Hepatocyte (in vitro differentiated cells): ENCODE results near the gene TSPAN6. TPM values are rescaled to one million over a fixed set of nuclear protein-coding genes. Genes with fewer than 3 reads are reported as not detected.

Experiments
- DNase-seq: peaks from one replicate; pipeline ENCODE4 v3.0.0-alpha.2; 2016; ENCODE audit warnings: low spot score
- H2AFZ ChIP-seq: fragments of 200-600 bp; sonication (generic); 2 replicates; pipeline ENCODE4 v1.6.0; 2016; ENCODE audit warnings: antibody characterized with exemption, mild to moderate bottlenecking
- H3K27ac ChIP-seq: fragments of 200-600 bp; sonication (generic); 2 replicates; pipeline ENCODE4 v1.5.1; 2016; ENCODE audit warnings: mild to moderate bottlenecking
- H3K27me3 ChIP-seq: fragments of 200-600 bp; sonication (generic); 2 replicates; pipeline ENCODE4 v1.6.1; 2016
- H3K36me3 ChIP-seq: fragments of 200-600 bp; sonication (generic); replicated peaks from 2 replicates; pipeline ENCODE4 v1.5.1; 2016; ENCODE audit warnings: low read depth; ENCODE audit not compliant: insufficient read depth
- H3K4me1 ChIP-seq: fragments of 200-600 bp; sonication (generic); 2 replicates; pipeline ENCODE4 v1.5.1; 2016; ENCODE audit warnings: mild to moderate bottlenecking, moderate library complexity; ENCODE audit not compliant: insufficient read depth
- H3K4me2 ChIP-seq: fragments of 200-600 bp; sonication (generic); 2 replicates; pipeline ENCODE4 v1.6.0; 2016
- H3K4me3 ChIP-seq: fragments of 200-600 bp; sonication (generic); 2 replicates; pipeline ENCODE4 v1.5.1; 2016; ENCODE audit warnings: mild to moderate bottlenecking
- H3K79me2 ChIP-seq: fragments of 200-600 bp; sonication (generic); 2 replicates; pipeline ENCODE4 v1.6.0; 2017; ENCODE audit warnings: mild to moderate bottlenecking
- H3K9me2 ChIP-seq: fragments of 200-600 bp; sonication (generic); replicated peaks from 2 replicates; pipeline ENCODE4 v1.6.0; 2017; ENCODE audit warnings: mild to moderate bottlenecking; ENCODE audit not compliant: insufficient read depth
- H3K9me3 ChIP-seq: fragments of 200-600 bp; sonication (generic); 2 replicates; pipeline ENCODE4 v1.5.1; 2016; ENCODE audit warnings: low read depth, mild to moderate bottlenecking
- H4K20me1 ChIP-seq: fragments of 200-600 bp; sonication (generic); 2 replicates; pipeline ENCODE4 v1.6.0; 2016; ENCODE audit warnings: mild to moderate bottlenecking; ENCODE audit not compliant: insufficient read depth, poor library complexity, severe bottlenecking
- EZH2 ChIP-seq: fragments of 200-600 bp; sonication (generic); IDR thresholded peaks from 2 replicates; pipeline ENCODE4 v1.6.1; 2016; ENCODE audit warnings: antibody characterized with exemption, mild to moderate bottlenecking, borderline replicate concordance
- EZH2phosphoT487 ChIP-seq: fragments of 200-600 bp; sonication (generic); IDR thresholded peaks from one replicate; pipeline ENCODE4 v1.6.1; 2018; ENCODE audit warnings: antibody characterized with exemption, mild to moderate bottlenecking, low read depth, moderate library complexity; ENCODE audit not compliant: unreplicated experiment, severe bottlenecking
- WGBS: methylation state at CpG from one replicate; pipeline ENCODE4 v1.1.6; 2016; ENCODE audit warnings: low lambda C conversion rate; ENCODE audit errors: missing lambda C conversion rate; 5-methylcytosine and 5-hydroxymethylcytosine counted together
- polyA plus RNA-seq: library from polyadenylated mRNA; unstranded; fragments of >200 nt; fragmentation: Nextera tagmentation; extraction: Ambion mirVana; gene quantifications from 2 replicates; pipeline ENCODE4 v1.2.1, GENCODE V29; 2016
- total RNA-seq: library from RNA; depleted of rRNA; stranded (reverse); fragments of >200 nt; gene quantifications from 2 replicates; pipeline ENCODE4 v1.2.3, GENCODE V29; 2014
- TF ChIP-seq, protein P1 (sequence below): fragments of 200-600 bp; sonication (generic); IDR thresholded peaks from 2 replicates; pipeline ENCODE4 v1.5.1; 2016; ENCODE audit warnings: antibody characterized with exemption, mild to moderate bottlenecking; ENCODE audit not compliant: poor library complexity

Gene TSPAN6
- total and polyA plus RNA-seq, 2 experiments from 2014 or later: 131 to 134 TPM

GRCh38 chrX:100615005-100615404, 21.6 kb downstream of the TSPAN6 start:
- no peaks in the 10 kb centered on the region for H3K9me2 ChIP-seq
- no peaks in the 10 kb centered on the region for H3K4me1 ChIP-seq
- no peaks in the 10 kb centered on the region for H3K36me3 ChIP-seq
- TF ChIP-seq, protein P1, sequence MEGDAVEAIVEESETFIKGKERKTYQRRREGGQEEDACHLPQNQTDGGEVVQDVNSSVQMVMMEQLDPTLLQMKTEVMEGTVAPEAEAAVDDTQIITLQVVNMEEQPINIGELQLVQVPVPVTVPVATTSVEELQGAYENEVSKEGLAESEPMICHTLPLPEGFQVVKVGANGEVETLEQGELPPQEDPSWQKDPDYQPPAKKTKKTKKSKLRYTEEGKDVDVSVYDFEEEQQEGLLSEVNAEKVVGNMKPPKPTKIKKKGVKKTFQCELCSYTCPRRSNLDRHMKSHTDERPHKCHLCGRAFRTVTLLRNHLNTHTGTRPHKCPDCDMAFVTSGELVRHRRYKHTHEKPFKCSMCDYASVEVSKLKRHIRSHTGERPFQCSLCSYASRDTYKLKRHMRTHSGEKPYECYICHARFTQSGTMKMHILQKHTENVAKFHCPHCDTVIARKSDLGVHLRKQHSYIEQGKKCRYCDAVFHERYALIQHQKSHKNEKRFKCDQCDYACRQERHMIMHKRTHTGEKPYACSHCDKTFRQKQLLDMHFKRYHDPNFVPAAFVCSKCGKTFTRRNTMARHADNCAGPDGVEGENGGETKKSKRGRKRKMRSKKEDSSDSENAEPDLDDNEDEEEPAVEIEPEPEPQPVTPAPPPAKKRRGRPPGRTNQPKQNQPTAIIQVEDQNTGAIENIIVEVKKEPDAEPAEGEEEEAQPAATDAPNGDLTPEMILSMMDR: peak; percentile 54
- no peak for TF ChIP-seq EZH2
- H3K4me3 ChIP-seq: no peak overlapping the region
- whole genome bisulfite sequencing: 29% methylated on average over 3 of the region's 3 CpGs
- no peaks in the 10 kb centered on the region for H4K20me1 ChIP-seq
- H3K79me2 ChIP-seq: no peaks in the 10 kb centered on the region
- H3K4me2 ChIP-seq: no peak overlapping the region
- H2AFZ ChIP-seq: no peak overlapping the region
- peak; percentile 55 for DNase-seq
- H3K9me3 ChIP-seq: no peaks in the 10 kb centered on the region
- no peaks in the 10 kb centered on the region for H3K27me3 ChIP-seq
- peak overlapping the region; percentile 4 for H3K27ac ChIP-seq

DNA sequence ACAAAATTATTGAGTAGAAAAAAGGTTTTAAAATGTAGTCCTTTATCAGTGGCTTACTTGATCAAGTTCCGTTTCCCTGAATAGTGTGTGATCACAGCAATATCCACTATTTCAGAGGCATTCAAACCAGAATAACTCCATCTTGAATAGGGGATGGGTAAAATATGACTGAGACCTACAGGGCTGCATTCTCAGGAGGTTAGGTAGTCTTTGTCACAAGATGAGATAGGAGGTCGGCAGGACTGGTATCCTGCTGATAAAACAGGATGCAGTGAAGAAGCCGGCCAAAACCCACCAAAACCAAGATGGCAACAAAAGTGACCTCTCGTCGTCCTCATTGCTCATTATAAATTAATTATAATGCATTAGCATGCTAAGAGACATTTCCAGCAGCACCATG, 24.7 kb downstream of the TSPAN6 start:
- Histone ChIP-seq H3K27ac (no peak overlapping the region), H3K4me3 (no peak overlapping the region), H3K36me3 (no peaks in the 10 kb centered on the region), H2AFZ (no peak overlapping the region), H3K4me2 (no peak overlapping the region), H3K27me3 (no peaks in the 10 kb centered on the region), H3K9me2 (no peaks in the 10 kb centered on the region), H3K9me3 (no peaks in the 10 kb centered on the region), H4K20me1 (no peaks in the 10 kb centered on the region), H3K4me1 (no peaks in the 10 kb centered on the region), H3K79me2 (no peaks in the 10 kb centered on the region)
- TF ChIP-seq, protein P1: no peak
- no peak for TF ChIP-seq EZH2
- no peak for TF ChIP-seq EZH2phosphoT487
- DNase-seq: no peak
- 73% methylated on average over 5 of the region's 5 CpGs for WGBS

GRCh38 chrX:100609591-100609990, 27.0 kb downstream of the TSPAN6 start:
- H3K9me3 ChIP-seq: no peaks in the 10 kb centered on the region
- H3K79me2 ChIP-seq: no peaks in the 10 kb centered on the region
- H4K20me1 ChIP-seq: no peaks in the 10 kb centered on the region
- no peaks in the 10 kb centered on the region for H3K27me3 ChIP-seq
- no peak overlapping the region for H3K4me3 ChIP-seq
- WGBS: 21% methylated on average over 1 of the region's 1 CpG
- no peak overlapping the region for H3K4me2 ChIP-seq
- no peak for DNase-seq
- TF ChIP-seq EZH2phosphoT487 (no peak), EZH2 (no peak)
- TF ChIP-seq, protein P1: peak; percentile 44
- H3K4me1 ChIP-seq: no peaks in the 10 kb centered on the region
- no peaks in the 10 kb centered on the region for H3K36me3 ChIP-seq
- no peak overlapping the region for H2AFZ ChIP-seq
- H3K27ac ChIP-seq: no peak overlapping the region
- H3K9me2 ChIP-seq: no peaks in the 10 kb centered on the region

DNA sequence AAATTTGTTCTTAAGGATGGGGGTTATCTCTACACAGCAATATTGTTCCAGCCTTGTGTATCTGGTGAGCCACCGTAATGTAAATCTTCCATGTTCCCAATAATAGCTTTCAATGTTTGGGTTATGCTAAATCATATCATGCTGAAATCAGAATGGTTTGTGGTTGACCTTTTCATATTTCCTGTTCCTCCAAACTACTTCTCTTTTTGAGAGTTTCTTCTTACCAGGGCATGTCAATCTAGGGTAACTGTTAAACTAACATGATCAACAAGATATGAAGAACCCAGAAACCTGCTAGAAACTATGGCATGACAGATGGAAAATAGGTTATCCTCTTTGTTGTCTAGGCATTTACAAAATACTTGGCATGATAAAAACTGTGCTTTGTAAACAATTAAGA, 29.9 kb downstream of the TSPAN6 start:
- H3K4me2 ChIP-seq: no peak overlapping the region
- H3K4me3 ChIP-seq: no peak overlapping the region
- H2AFZ ChIP-seq: no peak overlapping the region
- no peaks in the 10 kb centered on the region for H3K9me2 ChIP-seq
- no peaks in the 10 kb centered on the region for H4K20me1 ChIP-seq
- H3K4me1 ChIP-seq: no peaks in the 10 kb centered on the region
- no peaks in the 10 kb centered on the region for H3K79me2 ChIP-seq
- no peak overlapping the region for H3K27ac ChIP-seq
- H3K9me3 ChIP-seq: no peaks in the 10 kb centered on the region
- WGBS: 70% methylated on average over 1 of the region's 1 CpG
- H3K36me3 ChIP-seq: no peaks in the 10 kb centered on the region
- no peak for TF ChIP-seq EZH2phosphoT487
- TF ChIP-seq, protein P1: no peak
- TF ChIP-seq EZH2: no peak
- DNase-seq: no peak
- H3K27me3 ChIP-seq: no peaks in the 10 kb centered on the region
